Activated CD4-positive, alpha-beta memory T cell treated with anti-CD3 and anti-CD28 coated beads, Interleukin-2, amount 10 ng/mL, durations not matched to agents 7 days and 5 days (primary cell): Measurements from ENCODE around the gene CCL1. TPM values are rescaled to one million over a fixed set of nuclear protein-coding genes. Genes with fewer than 3 reads are reported as not detected.

Experiments used
- CTCF ChIA-PET: fragments of 350-600 bp; sonication (Branson Sonifier 250); formaldehyde crosslinking; loops from one replicate; lab custom pipeline; 2021; ENCODE audit warnings: antibody characterized with exemption, inconsistent platforms; lab: Charles Lee
- POLR2A ChIA-PET: fragments of 350-600 bp; sonication (Branson Sonifier 250); formaldehyde crosslinking; loops from one replicate; lab custom pipeline; 2021; ENCODE audit warnings: antibody characterized with exemption; lab: Charles Lee
- DNase-seq: peaks from one replicate; pipeline ENCODE4 v3.0.0-alpha.2; 2020
- H3K27ac Mint-ChIP-seq: one replicate; pipeline ENCODE4 v1.8.0; 2021; ENCODE audit warnings: mild to moderate bottlenecking, mixed read lengths
- H3K27me3 Mint-ChIP-seq: one replicate; pipeline ENCODE4 v1.8.0; 2021; ENCODE audit warnings: mixed read lengths
- H3K36me3 Mint-ChIP-seq: one replicate; pipeline ENCODE4 v1.8.0; 2021; ENCODE audit warnings: low read depth, mixed read lengths
- H3K4me1 Mint-ChIP-seq: one replicate; pipeline ENCODE4 v1.8.0; 2021; ENCODE audit warnings: mixed read lengths
- H3K4me3 Mint-ChIP-seq: one replicate; pipeline ENCODE4 v1.8.0; 2021; ENCODE audit warnings: mild to moderate bottlenecking, mixed read lengths
- H3K9me3 Mint-ChIP-seq: one replicate; pipeline ENCODE4 v1.8.0; 2021; ENCODE audit warnings: mixed read lengths
- total RNA-seq, 2 experiments: library from RNA; stranded (reverse); gene quantifications; one replicate each; pipeline ENCODE4 v1.2.3, GENCODE V29; 2021

The CCL1 gene
- total RNA-seq, 2 experiments from 2014 or later, result 4.8 to 6.8 TPM

- POLR2A ChIA-PET, result no interaction called here
- no peak overlapping the region for H3K27ac Mint-ChIP-seq
- H3K4me1 Mint-ChIP-seq, result peaks cover 38% of the 10 kb centered on the region
- no peaks in the 10 kb centered on the region for H3K9me3 Mint-ChIP-seq
- CTCF ChIA-PET, result interaction anchor here (0.6 to 1.2 kb wide), 4 partner anchors 9 to 27 kb away, joined by 3 to 4 read pairs (median 3); no protein-coding TSS in a partner anchor
- no peak overlapping the region for H3K4me3 Mint-ChIP-seq
- no peak for DNase-seq
- H3K36me3 Mint-ChIP-seq, result no peaks in the 10 kb centered on the region
- H3K27me3 Mint-ChIP-seq, result peaks cover 31% of the 10 kb centered on the region
Observed at GRCh38 chr17:34393401-34393800, 30.4 kb upstream of the CCL1 start.

GRCh38 chr17:34391241-34391640, 28.2 kb upstream of the CCL1 start:
- Mint-ChIP-seq H3K27me3 (peaks cover 18% of the 10 kb centered on the region), H3K36me3 (no peaks in the 10 kb centered on the region), H3K27ac (no peak overlapping the region), H3K4me1 (peaks cover 43% of the 10 kb centered on the region), H3K4me3 (no peak overlapping the region), H3K9me3 (no peaks in the 10 kb centered on the region)
- POLR2A ChIA-PET, result no interaction called here
- no peak for DNase-seq
- CTCF ChIA-PET, result interaction anchor here (1.7 kb wide), 1 partner anchor 30 kb away, joined by 10 read pairs; no protein-coding TSS in a partner anchor

GRCh38 chr17:34390649-34391048, 27.6 kb upstream of the CCL1 start:
- H3K27me3 Mint-ChIP-seq, result peaks cover 17% of the 10 kb centered on the region
- ChIA-PET CTCF (no interaction called here), POLR2A (no interaction called here)
- DNase-seq, result no peak
- H3K4me3 Mint-ChIP-seq, result no peak overlapping the region
- no peaks in the 10 kb centered on the region for H3K36me3 Mint-ChIP-seq
- no peaks in the 10 kb centered on the region for H3K9me3 Mint-ChIP-seq
- H3K4me1 Mint-ChIP-seq, result peaks cover 49% of the 10 kb centered on the region
- H3K27ac Mint-ChIP-seq, result no peak overlapping the region

- CTCF ChIA-PET, result interaction anchor here (1.1 to 8.1 kb wide), 4 partner anchors 10 to 130 kb away, joined by 3 to 64 read pairs (median 4); partner anchors contain the start of gene CCL1
- Mint-ChIP-seq H3K9me3 (no peaks in the 10 kb centered on the region), H3K27me3 (peaks cover 11% of the 10 kb centered on the region), H3K36me3 (no peaks in the 10 kb centered on the region), H3K27ac (peak overlapping the region; percentile 40), H3K4me3 (peak overlapping the region; percentile 25), H3K4me1 (peaks cover 61% of the 10 kb centered on the region)
- peak; percentile 51 for DNase-seq
- POLR2A ChIA-PET, result interaction anchor here (1.2 kb wide), 1 partner anchor 20 kb away, joined by 3 read pairs; no protein-coding TSS in a partner anchor
Observed at GRCh38 chr17:34389126-34389750, 26.2 kb upstream of the CCL1 start.

- H3K4me3 Mint-ChIP-seq, result no peak overlapping the region
- CTCF ChIA-PET, result interaction anchor here (2.1 to 8.1 kb wide), 2 partner anchors 10 to 25 kb away, joined by 8 to 64 read pairs; partner anchors contain the start of gene CCL1
- POLR2A ChIA-PET, result no interaction called here
- peaks cover 78% of the 10 kb centered on the region for H3K4me1 Mint-ChIP-seq
- peaks cover 10% of the 10 kb centered on the region for H3K27me3 Mint-ChIP-seq
- H3K36me3 Mint-ChIP-seq, result no peaks in the 10 kb centered on the region
- DNase-seq, result no peak
- no peaks in the 10 kb centered on the region for H3K9me3 Mint-ChIP-seq
- H3K27ac Mint-ChIP-seq, result peak overlapping the region; percentile 69
Observed at GRCh38 chr17:34387566-34387965, 24.5 kb upstream of the CCL1 start.

GRCh38 chr17:34386697-34387550, 23.9 kb upstream of the CCL1 start:
- DNase-seq, result peak; percentile 32
- Mint-ChIP-seq H3K27ac (peak overlapping the region; percentile 69), H3K27me3 (peaks cover 10% of the 10 kb centered on the region), H3K4me1 (peaks cover 83% of the 10 kb centered on the region), H3K36me3 (no peaks in the 10 kb centered on the region), H3K4me3 (no peak overlapping the region), H3K9me3 (no peaks in the 10 kb centered on the region)
- POLR2A ChIA-PET, result no interaction called here
- CTCF ChIA-PET, result interaction anchor here (2.1 to 8.1 kb wide), 2 partner anchors 11 to 24 kb away, joined by 8 to 64 read pairs; partner anchors contain the start of gene CCL1

GRCh38 chr17:34386343-34386696, 23.3 kb upstream of the CCL1 start:
- Mint-ChIP-seq H3K36me3 (no peaks in the 10 kb centered on the region), H3K27ac (peak overlapping the region; percentile 69), H3K4me3 (no peak overlapping the region), H3K27me3 (peaks cover 6% of the 10 kb centered on the region), H3K9me3 (no peaks in the 10 kb centered on the region), H3K4me1 (peaks cover 86% of the 10 kb centered on the region)
- ChIA-PET POLR2A (no interaction called here), CTCF (interaction anchor here (0.8 to 8.1 kb wide), 2 partner anchors 13 to 24 kb away, joined by 3 to 64 read pairs; partner anchors contain the start of gene CCL1)
- DNase-seq, result no peak

- ChIA-PET POLR2A (interaction anchor here (1.1 kb wide), 1 partner anchor 14 kb away, joined by 3 read pairs; no protein-coding TSS in a partner anchor), CTCF (interaction anchor here (1.1 to 8.1 kb wide), 4 partner anchors 12 to 735 kb away, joined by 3 to 64 read pairs (median 6); partner anchors contain the start of genes CCL1 and RAD51D)
- no peak for DNase-seq
- Mint-ChIP-seq H3K36me3 (no peaks in the 10 kb centered on the region), H3K9me3 (no peaks in the 10 kb centered on the region), H3K4me1 (peaks cover 88% of the 10 kb centered on the region), H3K27ac (peak overlapping the region; percentile 33), H3K4me3 (no peak overlapping the region), H3K27me3 (peaks cover 6% of the 10 kb centered on the region)
Observed at GRCh38 chr17:34384822-34385605, 22.0 kb upstream of the CCL1 start.

- Mint-ChIP-seq H3K4me1 (peaks cover 88% of the 10 kb centered on the region), H3K9me3 (no peaks in the 10 kb centered on the region), H3K36me3 (no peaks in the 10 kb centered on the region), H3K4me3 (no peak overlapping the region), H3K27me3 (peaks cover 6% of the 10 kb centered on the region), H3K27ac (no peak overlapping the region)
- ChIA-PET POLR2A (interaction anchor here (1.1 kb wide), 1 partner anchor 15 kb away, joined by 3 read pairs; no protein-coding TSS in a partner anchor), CTCF (interaction anchor here (0.8 to 8.1 kb wide), 6 partner anchors 8 to 736 kb away, joined by 3 to 64 read pairs (median 4); partner anchors contain the start of genes CCL1 and RAD51D)
- no peak for DNase-seq
Observed at GRCh38 chr17:34384271-34384670, 21.2 kb upstream of the CCL1 start.

GRCh38 chr17:34383216-34383615, 20.2 kb upstream of the CCL1 start:
- DNase-seq, result no peak
- Mint-ChIP-seq H3K4me1 (peaks cover 92% of the 10 kb centered on the region), H3K36me3 (no peaks in the 10 kb centered on the region), H3K4me3 (no peak overlapping the region), H3K9me3 (no peaks in the 10 kb centered on the region), H3K27me3 (peaks cover 6% of the 10 kb centered on the region), H3K27ac (peak overlapping the region; percentile 84)
- CTCF ChIA-PET, result interaction anchor here (0.8 to 8.1 kb wide), 4 partner anchors 14 to 62 kb away, joined by 3 to 64 read pairs (median 6); partner anchors contain the start of gene CCL1
- POLR2A ChIA-PET, result no interaction called here

GRCh38 chr17:34382621-34383124, 19.6 kb upstream of the CCL1 start:
- peak; percentile 58 for DNase-seq

More at GRCh38 chr17:34382621-34383124, 19.6 kb upstream of the CCL1 start:
- Mint-ChIP-seq H3K27ac (peak overlapping the region; percentile 84), H3K36me3 (no peaks in the 10 kb centered on the region), H3K27me3 (peaks cover 6% of the 10 kb centered on the region), H3K4me3 (no peak overlapping the region), H3K4me1 (peaks cover 89% of the 10 kb centered on the region), H3K9me3 (no peaks in the 10 kb centered on the region)
- CTCF ChIA-PET, result interaction anchor here (0.8 to 8.1 kb wide), 5 partner anchors 10 to 61 kb away, joined by 3 to 64 read pairs (median 3); partner anchors contain the start of gene CCL1
- POLR2A ChIA-PET, result interaction anchor here (1.0 kb wide), 1 partner anchor 15 kb away, joined by 5 read pairs; no protein-coding TSS in a partner anchor
